Suprapubic skin (tissue), 4 donors: ENCODE data around the gene UTP18.

Source experiments
- EP300 ChIP-seq: sonication (generic); formaldehyde crosslinking; IDR thresholded peaks from one replicate; pipeline ENCODE4 v1.6.1; 2017; ENCODE audit warnings: antibody characterized with exemption
- POLR2A ChIP-seq, 2 donors: fragments of 450-650 bp; IDR thresholded peaks; one replicate each; pipeline ENCODE4 v1.6.1; 2017; ENCODE audit warnings: antibody characterized with exemption in 2 of 2, mild to moderate bottlenecking in 2 of 2, moderate library complexity in 2 of 2
- POLR2AphosphoS5 ChIP-seq, 3 donors: sonication (generic); formaldehyde crosslinking; IDR thresholded peaks; one replicate each; pipeline ENCODE4 v1.6.1; 2017; ENCODE audit warnings: antibody characterized with exemption in 3 of 3

DNA sequence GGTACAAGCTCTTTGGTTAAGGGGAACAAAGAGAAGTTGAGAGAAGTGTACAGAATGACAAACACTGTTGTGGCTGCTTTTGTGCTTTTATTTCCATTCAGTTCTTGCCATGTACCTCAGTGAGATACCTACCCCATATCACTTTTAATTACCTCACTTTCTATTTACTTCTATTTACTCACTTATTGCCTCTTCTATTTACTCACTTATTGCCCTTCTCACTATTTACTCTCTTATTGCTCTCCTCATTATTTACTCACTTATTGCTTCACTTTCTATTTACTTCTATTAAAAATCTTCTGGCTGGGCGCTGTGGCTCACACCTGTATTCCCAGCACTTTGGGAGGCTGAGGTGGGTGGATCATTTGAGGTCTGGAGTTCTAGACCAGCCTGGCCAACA is 42.4 kb upstream of the UTP18 start:
- TF ChIP-seq EP300 (no peak), POLR2AphosphoS5 (IDR thresholded peaks at IDR 0.05) (no peak), POLR2A (IDR thresholded peaks at IDR 0.05) (no peak)
